Fibroblast of lung (primary cell): ENCODE data around the gene HPCAL1. TPM values are rescaled to one million over a fixed set of nuclear protein-coding genes. Genes with fewer than 3 reads are reported as not detected.

Experiments used
- DNase-seq, 2 donors: peaks; one replicate each; pipeline versions ENCODE4 v3.0.0 to v3.0.0-alpha.2; 2010; ENCODE audit warnings: low read depth in 2 of 2
- H2AFZ ChIP-seq: 2 replicates; pipeline ENCODE4 v1.5.1; 2012; ENCODE audit warnings: low read length, control low read depth, inconsistent platforms
- H3K27ac ChIP-seq: 2 replicates; pipeline ENCODE4 v1.5.1; 2011; ENCODE audit warnings: low read length, control low read depth; ENCODE audit not compliant: insufficient read depth
- H3K27me3 ChIP-seq: 2 replicates; pipeline ENCODE4 v1.5.1; 2011; ENCODE audit warnings: mild to moderate bottlenecking, low read length; ENCODE audit not compliant: control insufficient read depth, insufficient read depth
- H3K36me3 ChIP-seq: 2 replicates; pipeline ENCODE4 v1.5.1; 2011; ENCODE audit warnings: low read length; ENCODE audit not compliant: control insufficient read depth, insufficient read depth
- H3K4me1 ChIP-seq: 2 replicates; pipeline ENCODE4 v1.5.1; 2011; ENCODE audit warnings: low read length; ENCODE audit not compliant: control insufficient read depth, insufficient read depth; ENCODE audit errors: extremely low read depth
- H3K4me2 ChIP-seq: 2 replicates; pipeline ENCODE4 v1.5.1; 2011; ENCODE audit warnings: low read length, control low read depth; ENCODE audit not compliant: insufficient read depth; ENCODE audit errors: extremely low read depth
- H3K4me3 ChIP-seq, 4 experiments: fragments of 200-600 bp in 1 of 4; sonication (generic) in 1 of 4; replicated peaks in 1 of 4; 2 replicates each; pipeline ENCODE4 v1.5.1; 2011 to 2016; ENCODE audit warnings: low read length in 4 of 4, low read depth in 3 of 4, mild to moderate bottlenecking in 3 of 4, control low read depth in 2 of 4, inconsistent platforms in 1 of 4, mixed read lengths in 1 of 4; ENCODE audit not compliant: insufficient read depth in 1 of 4; ENCODE audit errors: control extremely low read depth in 1 of 4
- H3K79me2 ChIP-seq: 2 replicates; pipeline ENCODE4 v1.5.1; 2012; ENCODE audit warnings: mild to moderate bottlenecking, low read length, inconsistent platforms; ENCODE audit not compliant: control insufficient read depth, insufficient read depth
- H3K9ac ChIP-seq: 2 replicates; pipeline ENCODE4 v1.5.1; 2011; ENCODE audit warnings: mild to moderate bottlenecking, low read length, control low read depth; ENCODE audit not compliant: insufficient read depth
- H3K9me3 ChIP-seq: 2 replicates; pipeline ENCODE4 v1.5.1; 2012; ENCODE audit warnings: low read depth, low read length; ENCODE audit not compliant: control insufficient read depth, insufficient read depth
- H4K20me1 ChIP-seq: 2 replicates; pipeline ENCODE4 v1.5.1; 2011; ENCODE audit warnings: low read length; ENCODE audit not compliant: control insufficient read depth, insufficient read depth; ENCODE audit errors: extremely low read depth
- CTCF ChIP-seq, 2 donors: IDR thresholded peaks in 1 of 2; conservative IDR thresholded peaks in 1 of 2; 1 replicate in 1 of 2; 2 replicates in 1 of 2; pipeline ENCODE4 v1.5.1; 2011 to 2012; ENCODE audit warnings: low read length in 2 of 2, control low read depth in 1 of 2, inconsistent platforms in 1 of 2, low read depth in 1 of 2, mild to moderate bottlenecking in 1 of 2
- EZH2 ChIP-seq: IDR thresholded peaks from 2 replicates; pipeline ENCODE4 v1.5.1; 2012; ENCODE audit warnings: low read length, control low read depth, mild to moderate bottlenecking; ENCODE audit errors: missing control alignments
- polyA plus RNA-seq, 2 donors: library from polyadenylated mRNA; depleted of rRNA in 1 of 2; stranded (reverse) in 1 of 2; unstranded in 1 of 2; fragments of >200 nt; gene quantifications; 2 replicates each; pipeline ENCODE4 v1.2.1, GENCODE V29; 2011 to 2012; ENCODE audit warnings: missing spikeins in 1 of 2
- total RNA-seq: library from RNA; depleted of rRNA; stranded (reverse); fragments of >200 nt; gene quantifications from 2 replicates; pipeline ENCODE4 v1.2.1, GENCODE V29; 2014

Gene HPCAL1
- total and polyA plus RNA-seq, 2 donors (not counting 1 experiment from before 2014, with no cell fraction given) = 11.4 to 34.5 TPM

GRCh38 chr2:10309286-10309685, 6.6 kb downstream of the HPCAL1 start:
- H3K36me3 ChIP-seq = no peaks in the 10 kb centered on the region
- no peak overlapping the region for H3K27ac ChIP-seq
- H3K4me2 ChIP-seq = no peak overlapping the region
- no peaks in the 10 kb centered on the region for H3K4me1 ChIP-seq
- no peaks in the 10 kb centered on the region for H3K9me3 ChIP-seq
- TF ChIP-seq CTCF (conservative IDR thresholded peaks at IDR 0.05 in 1 of 2, IDR thresholded peaks at IDR 0.05 in 1 of 2; ENCODE audit: low read depth in 1 of 2, low read length in 2 of 2) (no peak), EZH2 (no peak)
- peaks cover 15% of the 10 kb centered on the region for H3K79me2 ChIP-seq
- H3K9ac ChIP-seq = no peak overlapping the region
- H3K27me3 ChIP-seq = no peaks in the 10 kb centered on the region
- H3K4me3 ChIP-seq = no peak overlapping the region
- H4K20me1 ChIP-seq = no peaks in the 10 kb centered on the region
- no peak for DNase-seq
- no peak overlapping the region for H2AFZ ChIP-seq

GRCh38 chr2:10310309-10310888, 7.7 kb downstream of the HPCAL1 start:
- Histone ChIP-seq H4K20me1 (no peaks in the 10 kb centered on the region), H3K36me3 (no peaks in the 10 kb centered on the region), H3K9me3 (no peaks in the 10 kb centered on the region), H3K27ac (no peak overlapping the region), H2AFZ (no peak overlapping the region), H3K4me3 (no peak overlapping the region), H3K4me1 (no peaks in the 10 kb centered on the region), H3K9ac (no peak overlapping the region), H3K4me2 (no peak overlapping the region), H3K79me2 (peaks cover 15% of the 10 kb centered on the region), H3K27me3 (no peaks in the 10 kb centered on the region)
- DNase-seq = no peak
- TF ChIP-seq EZH2 (no peak), CTCF (conservative IDR thresholded peaks at IDR 0.05 in 1 of 2, IDR thresholded peaks at IDR 0.05 in 1 of 2; ENCODE audit: low read depth in 1 of 2, low read length in 2 of 2) (no peak)

- Histone ChIP-seq H3K4me1 (no peaks in the 10 kb centered on the region), H3K36me3 (no peaks in the 10 kb centered on the region), H3K9ac (no peak overlapping the region), H3K9me3 (no peaks in the 10 kb centered on the region), H3K79me2 (peaks cover 15% of the 10 kb centered on the region), H3K4me2 (no peak overlapping the region), H4K20me1 (no peaks in the 10 kb centered on the region), H3K27ac (no peak overlapping the region), H3K4me3 (no peak overlapping the region), H3K27me3 (no peaks in the 10 kb centered on the region), H2AFZ (no peak overlapping the region)
- no peak for DNase-seq
- no peak for TF ChIP-seq CTCF (conservative IDR thresholded peaks at IDR 0.05 in 1 of 2, IDR thresholded peaks at IDR 0.05 in 1 of 2; ENCODE audit: low read depth in 1 of 2, low read length in 2 of 2)
- no peak for TF ChIP-seq EZH2
These were observed 9.0 kb downstream of the HPCAL1 start for GRCh38 chr2:10311736-10312135.
